Measurements from ENCODE around the gene LYPD8. TPM values are rescaled to one million over a fixed set of nuclear protein-coding genes. Genes with fewer than 3 reads are reported as not detected.

LYPD8 gene
- total RNA-seq, 1 donor from 2014 or later: not detected

DNA sequence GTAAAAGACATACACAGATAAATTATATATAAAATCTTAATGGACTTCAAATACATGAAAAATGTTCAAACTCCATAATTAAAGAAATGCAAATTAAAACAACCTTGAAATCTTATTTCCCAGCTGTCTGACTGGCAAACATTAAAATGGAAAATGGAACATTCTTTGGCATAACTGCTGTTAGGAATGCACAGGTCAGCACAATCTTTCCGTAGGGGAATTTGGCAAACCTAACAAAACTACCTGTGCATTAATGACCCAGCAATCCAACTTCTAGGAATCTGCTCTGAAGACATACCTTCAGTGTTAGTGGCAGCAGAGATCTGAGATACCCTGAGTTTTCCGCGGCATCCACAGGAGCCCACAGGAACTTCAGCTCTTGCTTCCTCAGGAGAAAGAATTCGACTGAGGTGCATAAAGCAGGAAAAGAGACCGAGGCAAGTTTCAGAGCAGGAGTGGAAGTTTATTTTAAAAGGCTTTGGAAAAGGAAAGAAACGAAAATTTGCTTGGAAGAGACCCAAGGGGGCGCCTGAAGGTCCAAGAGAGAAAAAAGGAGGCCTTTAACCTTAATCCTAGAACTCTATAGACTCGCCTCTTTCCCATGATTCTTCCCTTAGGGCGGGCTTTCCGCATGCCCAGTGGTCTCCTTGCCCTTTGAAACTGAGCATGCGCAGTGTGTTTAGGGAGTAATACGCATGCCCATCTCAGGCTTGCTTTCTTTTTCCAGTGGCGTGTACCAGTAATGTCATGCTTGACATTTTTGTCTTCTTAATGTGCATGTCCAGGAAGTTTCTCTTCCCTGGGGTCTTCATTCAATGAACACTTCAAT is 24.8 kb downstream of the LYPD8 start:
- intact Hi-C loops (cut with DNase I): no loop called here
- ATAC-seq (no peak), DNase-seq (ENCODE audit: missing footprints) (no peak)

DNA sequence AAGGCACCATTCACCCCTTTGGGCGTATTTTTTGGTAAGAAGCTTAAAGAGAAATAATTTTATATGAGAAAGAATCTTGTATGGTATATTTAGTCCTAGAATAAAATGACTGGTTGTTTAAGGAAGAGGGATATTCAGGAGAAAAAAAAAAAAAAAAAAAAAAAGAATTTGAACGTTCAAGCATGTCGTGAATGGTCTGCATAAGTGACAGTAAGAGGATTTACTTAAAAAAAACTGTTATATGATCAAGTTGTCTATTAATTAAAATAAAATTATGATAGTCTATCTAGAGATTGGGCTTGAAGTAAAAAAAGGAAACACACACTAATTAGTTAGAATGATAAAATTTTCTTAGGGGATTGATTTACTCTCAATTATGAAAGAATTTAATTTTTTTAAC is 41.3 kb downstream of the LYPD8 start:
- ATAC-seq (no peak), DNase-seq (ENCODE audit: missing footprints) (no peak)
- intact Hi-C loops (cut with DNase I): no loop called here

- no peak for ATAC-seq
- intact Hi-C loops (cut with DNase I): no loop called here
- no peak for DNase-seq (ENCODE audit: missing footprints)
Measured at GRCh38 chr1:248710305-248710900, 45.2 kb downstream of the LYPD8 start.

- DNase-seq (ENCODE audit: missing footprints) (no peak), ATAC-seq (no peak)
- intact Hi-C loops (cut with DNase I): loop anchor here (5.0 kb wide), 1 partner anchor 103 kb away; no protein-coding TSS in a partner anchor
Measured at GRCh38 chr1:248704606-248705005, 51.0 kb downstream of the LYPD8 start.

DNA sequence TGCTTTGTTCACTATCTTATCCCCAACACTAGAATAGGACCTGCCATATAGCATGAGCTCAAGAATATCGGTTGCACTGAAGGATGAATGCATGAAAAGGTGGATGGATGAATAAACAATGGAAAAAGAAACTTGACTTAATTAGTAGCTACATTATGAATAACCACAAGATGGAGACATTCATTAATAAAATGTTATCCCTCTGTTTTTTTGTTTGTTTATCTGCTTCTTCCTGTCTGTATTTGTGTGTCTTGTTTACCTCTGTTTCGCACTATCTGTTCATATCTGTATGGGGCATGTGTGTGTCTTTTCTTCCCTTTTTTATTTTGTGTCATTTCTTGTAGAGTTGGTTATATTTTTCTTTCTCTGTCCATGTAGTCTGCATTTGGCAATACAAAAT is 51.9 kb downstream of the LYPD8 start:
- DNase-seq (ENCODE audit: missing footprints) (no peak), ATAC-seq (no peak)
- intact Hi-C loops (cut with DNase I): loop anchor here (5.0 kb wide), 1 partner anchor 104 kb away; no protein-coding TSS in a partner anchor

- ATAC-seq (no peak), DNase-seq (ENCODE audit: missing footprints) (no peak)
- intact Hi-C loops (cut with DNase I): loop anchor here (5.0 kb wide), 1 partner anchor 105 kb away; no protein-coding TSS in a partner anchor
Measured at GRCh38 chr1:248702714-248703113, 52.8 kb downstream of the LYPD8 start, which contains the start of gene OR14I1. OR14I1 (minus strand) TSS chr1:248702766.

DNA sequence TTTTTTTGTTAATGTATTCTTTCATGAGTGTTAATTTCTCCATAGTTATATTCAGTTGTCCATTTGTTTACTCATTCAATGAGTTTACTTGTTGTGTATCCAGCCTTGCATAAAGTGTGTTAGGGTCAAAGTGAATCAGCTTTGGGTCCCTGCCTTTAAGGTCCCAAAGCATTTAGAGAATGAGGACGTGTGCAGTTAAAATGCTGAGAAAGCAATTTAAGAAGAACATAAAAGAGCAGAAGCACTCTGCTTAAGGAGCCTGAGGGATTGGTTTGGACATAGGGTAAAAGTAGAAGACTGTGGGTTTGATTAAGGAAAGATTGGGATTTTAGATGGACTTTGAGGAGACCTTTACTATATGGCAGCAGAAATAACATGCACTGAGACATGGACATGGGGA is 56.5 kb downstream of the LYPD8 start:
- DNase-seq (ENCODE audit: missing footprints) (no peak), ATAC-seq (no peak)
- intact Hi-C loops (cut with DNase I): no loop called here

DNA sequence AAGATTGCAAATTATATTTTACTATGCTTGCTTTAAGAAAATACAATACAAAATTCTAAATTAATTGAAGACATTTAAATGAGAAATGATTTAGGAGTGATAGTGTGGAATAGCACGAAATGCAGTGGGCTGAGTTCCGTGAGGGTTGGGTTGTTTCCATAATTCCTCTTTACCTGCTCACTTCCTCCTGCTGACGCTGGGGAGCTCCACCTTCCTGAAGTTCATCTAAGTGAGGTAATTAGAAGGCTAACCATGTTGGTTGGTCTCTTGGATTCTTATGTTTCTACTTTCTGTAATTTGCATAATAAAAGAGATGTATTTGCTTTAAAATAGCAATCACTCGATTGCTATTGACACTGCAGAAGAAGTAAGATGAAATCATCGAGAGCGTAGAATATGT is 57.7 kb downstream of the LYPD8 start:
- no peak for ATAC-seq
- no peak for DNase-seq (ENCODE audit: missing footprints)
- intact Hi-C loops (cut with DNase I): no loop called here

- ATAC-seq (no peak), DNase-seq (ENCODE audit: missing footprints) (no peak)
- intact Hi-C loops (cut with DNase I): no loop called here
Measured at GRCh38 chr1:248696774-248697173, 58.8 kb downstream of the LYPD8 start.

- ATAC-seq (peak; percentile 39), DNase-seq (ENCODE audit: missing footprints) (no peak)
- intact Hi-C loops (cut with DNase I): no loop called here
Measured at GRCh38 chr1:248696261-248696660, 59.3 kb downstream of the LYPD8 start.

DNA sequence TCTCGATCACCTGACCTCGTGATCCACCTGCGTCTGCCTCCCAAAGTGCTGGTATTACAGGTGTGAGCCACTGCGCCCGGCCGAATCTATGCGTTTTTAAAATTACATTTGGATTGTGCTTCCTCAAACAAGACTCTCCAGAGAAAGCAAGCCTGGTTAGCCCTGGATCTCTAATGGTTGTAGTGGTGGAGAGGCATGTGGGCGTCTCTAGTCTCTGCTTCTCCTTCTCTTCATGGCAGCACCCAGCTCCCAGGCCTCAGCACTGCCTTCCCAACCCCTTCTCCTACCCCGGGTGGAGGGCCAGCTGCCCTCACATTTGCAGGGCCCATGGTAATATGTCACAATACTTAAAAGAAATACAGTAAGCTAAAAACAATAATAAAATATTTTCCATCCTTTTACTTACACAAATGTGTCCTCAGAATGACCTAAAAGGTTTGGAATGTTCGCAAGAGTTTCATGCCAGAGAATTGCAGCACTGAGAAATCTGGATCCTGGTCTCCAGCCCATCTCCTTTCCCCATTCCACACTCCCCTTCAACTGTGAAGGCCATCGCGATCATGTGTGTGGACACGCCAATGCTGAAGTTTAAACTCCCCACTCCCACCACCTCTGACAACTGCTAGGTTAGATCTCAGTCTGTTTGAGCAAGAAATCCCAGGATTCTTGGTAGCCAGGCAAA is 60.0 kb downstream of the LYPD8 start:
- intact Hi-C loops (cut with DNase I): no loop called here
- no peak for ATAC-seq
- no peak for DNase-seq (ENCODE audit: missing footprints)

- DNase-seq (ENCODE audit: missing footprints) (no peak), ATAC-seq (no peak)
- intact Hi-C loops (cut with DNase I): no loop called here
Measured at GRCh38 chr1:248691567-248692155, 63.9 kb downstream of the LYPD8 start.

Other genes starting within 250 kb of the LYPD8 start
- gene OR2G6, start 247.7 kb downstream of the LYPD8 start, total RNA-seq: not detected
- not detected for gene OR2T29, start 193.0 kb downstream of the LYPD8 start, total RNA-seq
- gene OR2T34, start 181.0 kb downstream of the LYPD8 start, total RNA-seq: not detected
- gene OR2T10, start 158.1 kb downstream of the LYPD8 start, total RNA-seq: not detected
- not detected for gene OR2T11, start 120.7 kb downstream of the LYPD8 start, total RNA-seq
- not detected for gene OR2T35, start 110.5 kb downstream of the LYPD8 start, total RNA-seq
- not detected for gene OR2T27, start 100.2 kb downstream of the LYPD8 start, total RNA-seq
- gene OR14I1, start 53.0 kb downstream of the LYPD8 start, total RNA-seq: not detected
- 22.2 TPM for gene SH3BP5L, start 70.2 kb upstream of the LYPD8 start, total RNA-seq
- 40.3 TPM for gene ZNF672, start 82.5 kb upstream of the LYPD8 start, total RNA-seq
- 20.8 TPM for gene ZNF692, start 103.3 kb upstream of the LYPD8 start, total RNA-seq
- 2.9 TPM for gene PGBD2, start 150.5 kb upstream of the LYPD8 start, total RNA-seq

Data from Right ventricle myocardium inferior (tissue), 1 donor.